Activated CD4-positive, alpha-beta T cell treated with anti-CD3 and anti-CD28 coated beads, Interleukin-10, Interleukin-2, amounts not matched to agents 100 ng/mL and 50 ng/mL, durations not matched to agents 16 hours and 8 hours (primary cell): Measurements from ENCODE around the gene GPR158.

ENCODE experiments used
- DNase-seq: peaks from one replicate; pipeline ENCODE4 v3.0.0-alpha.2; 2020

Gene GPR158

DNA sequence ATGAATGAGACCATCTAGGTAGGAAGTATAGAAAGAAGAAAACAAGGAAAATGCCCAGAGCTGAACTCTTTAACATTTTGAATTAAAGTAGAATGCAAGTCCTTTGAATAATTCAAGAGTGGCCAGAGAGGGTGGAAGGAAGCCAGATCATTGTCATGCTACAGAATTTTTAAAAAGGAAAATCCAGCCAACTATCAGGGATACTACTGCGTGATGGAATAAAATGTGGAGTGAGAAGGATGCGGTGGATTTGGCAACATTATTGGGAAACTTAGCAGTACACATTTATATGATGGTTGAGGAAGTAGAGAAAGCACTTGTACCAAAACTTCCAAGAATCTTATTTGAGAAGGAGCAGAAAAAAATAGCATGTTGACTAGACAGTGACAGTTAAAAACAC, 261.6 kb downstream of the GPR158 start:
- no peak for DNase-seq

DNA sequence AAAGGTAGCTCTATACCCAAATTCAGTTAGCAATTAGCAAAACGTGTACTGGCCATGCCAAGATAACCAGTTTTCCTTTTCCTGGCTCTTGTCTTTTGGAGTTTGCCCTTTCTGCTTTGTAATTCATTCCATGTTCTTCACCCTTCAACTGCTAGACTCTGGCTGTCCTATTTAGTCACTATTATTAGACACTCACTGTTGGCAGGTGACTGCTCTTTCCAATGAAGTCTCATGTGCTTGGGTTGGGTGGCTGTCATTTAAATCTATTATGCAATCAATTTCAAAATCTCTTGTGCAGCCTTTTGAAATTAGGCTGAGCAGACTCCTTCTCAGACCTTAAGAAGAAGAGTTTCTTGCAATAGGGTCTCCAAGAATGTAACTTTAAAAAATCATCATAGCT, 266.5 kb downstream of the GPR158 start:
- DNase-seq = no peak

DNA sequence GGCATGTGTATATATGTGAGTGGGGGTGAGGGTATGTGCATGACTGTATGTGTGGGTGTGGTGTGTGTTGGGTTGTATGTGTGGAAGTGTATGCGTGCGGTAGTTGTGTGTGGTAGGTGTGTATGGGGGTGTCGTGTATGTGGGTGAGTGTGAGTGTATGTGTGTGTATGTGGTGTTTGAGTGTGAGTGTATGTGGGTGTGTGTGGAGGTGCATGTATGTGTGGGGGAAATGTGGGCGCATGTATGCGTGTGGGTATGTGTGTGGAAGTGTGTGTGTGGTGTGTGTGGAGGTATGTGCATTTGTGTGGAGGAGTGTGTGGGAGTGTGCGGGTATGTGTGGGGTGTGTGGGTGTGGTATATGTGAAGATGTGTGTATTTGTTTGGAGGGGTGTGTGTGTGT, 269.5 kb downstream of the GPR158 start:
- no peak for DNase-seq

DNA sequence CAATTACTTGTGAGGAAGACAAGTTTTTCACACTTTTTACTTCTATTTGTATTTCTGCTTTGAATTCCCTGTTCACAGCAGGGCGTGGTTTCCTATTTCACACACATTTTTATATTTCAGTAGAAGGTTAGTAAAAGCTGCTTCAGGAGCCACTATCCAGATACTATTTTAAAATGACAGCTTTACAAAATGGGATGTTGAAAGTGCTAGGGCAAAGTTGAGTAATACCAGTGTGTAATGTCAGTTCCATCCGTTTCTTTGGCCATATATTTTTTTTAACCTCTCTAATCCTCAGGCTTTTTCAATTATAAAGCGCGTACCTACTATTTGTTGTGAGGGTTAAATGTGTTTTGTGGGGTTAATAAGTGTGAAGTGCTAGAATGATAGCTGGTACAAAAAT, 276.6 kb downstream of the GPR158 start:
- no peak for DNase-seq

DNA sequence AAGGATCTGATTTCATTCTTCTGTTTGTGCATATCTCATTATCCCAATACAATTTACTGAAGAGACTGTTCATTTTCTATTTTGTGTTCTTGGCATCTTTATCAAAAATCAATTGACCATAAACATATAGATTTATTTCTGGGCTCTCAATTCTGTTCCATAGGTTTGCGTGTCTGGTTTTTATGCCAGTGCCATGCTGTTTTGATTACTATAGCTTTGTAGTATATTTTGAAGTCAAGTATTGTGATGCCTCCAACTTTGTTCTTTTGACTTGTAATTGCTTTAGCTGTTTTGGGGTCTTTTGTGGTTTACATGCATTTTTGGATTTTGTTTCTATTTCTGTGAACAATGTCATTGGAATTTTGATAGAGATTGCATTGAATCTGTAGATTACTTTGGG, 278.8 kb downstream of the GPR158 start:
- no peak for DNase-seq

- DNase-seq = no peak
Measured at GRCh38 chr10:25455980-25456567, 281.3 kb downstream of the GPR158 start.

- DNase-seq = no peak
Measured at GRCh38 chr10:25457552-25457951, 282.8 kb downstream of the GPR158 start.

DNA sequence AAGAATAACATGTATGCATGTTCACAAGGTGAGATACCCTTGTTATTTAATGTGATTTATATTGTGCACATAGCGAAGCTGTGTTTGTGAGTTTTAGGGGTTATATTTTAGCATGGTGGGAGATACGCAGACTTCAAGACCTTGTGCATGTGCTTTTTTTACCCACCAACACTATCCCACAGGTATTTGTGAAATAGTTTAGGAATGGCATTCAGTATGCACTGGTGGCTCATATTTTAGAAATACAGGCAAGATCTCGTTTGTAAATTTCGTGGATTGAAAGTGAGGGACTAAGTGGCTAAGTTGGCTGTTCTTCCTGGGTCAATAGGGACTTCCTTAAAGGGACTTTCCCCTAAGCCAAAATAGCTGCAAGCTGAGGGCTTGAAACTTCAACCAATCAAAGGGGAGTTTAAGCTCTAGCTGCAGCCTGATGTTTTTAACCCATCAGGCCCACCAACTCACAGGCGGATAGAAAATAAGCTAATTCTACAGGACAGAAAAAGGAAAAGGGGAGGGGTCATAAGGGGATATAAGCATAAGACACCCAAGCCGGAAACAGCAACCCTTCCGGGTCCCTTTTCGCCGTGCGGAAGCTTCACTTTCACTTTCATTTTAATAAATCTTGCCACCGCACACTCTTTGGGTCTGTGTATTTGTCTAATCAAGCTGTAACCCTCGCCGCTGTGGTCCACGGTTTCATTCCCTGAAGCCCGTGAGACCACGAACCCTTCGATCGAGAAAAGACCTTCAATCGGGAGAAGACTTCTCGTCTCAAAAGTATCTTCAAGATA, 291.0 kb downstream of the GPR158 start:
- DNase-seq = no peak

DNA sequence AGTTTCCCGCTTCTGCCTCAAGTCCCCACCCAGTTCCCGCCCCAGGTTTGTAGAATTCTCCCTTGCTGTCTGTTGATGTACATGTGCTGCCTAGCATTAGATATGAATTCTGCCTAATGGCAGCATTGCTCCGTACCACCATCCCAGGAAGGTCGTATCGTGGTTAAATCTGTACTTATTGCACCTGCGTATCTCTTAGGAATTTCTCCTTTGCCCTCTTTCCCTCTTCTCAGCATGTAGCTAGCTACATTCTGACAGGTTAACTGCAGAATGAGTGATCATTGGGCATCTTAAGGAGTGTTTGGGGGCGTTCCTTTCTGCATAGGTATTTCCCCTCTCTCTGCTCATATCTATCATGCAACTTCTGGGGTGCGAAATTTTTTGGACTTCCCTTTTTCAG, 293.1 kb downstream of the GPR158 start:
- DNase-seq = no peak

- no peak for DNase-seq
Measured at GRCh38 chr10:25481467-25481866, 306.7 kb downstream of the GPR158 start.

- no peak for DNase-seq
Measured at GRCh38 chr10:25483999-25484398, 309.2 kb downstream of the GPR158 start.

DNA sequence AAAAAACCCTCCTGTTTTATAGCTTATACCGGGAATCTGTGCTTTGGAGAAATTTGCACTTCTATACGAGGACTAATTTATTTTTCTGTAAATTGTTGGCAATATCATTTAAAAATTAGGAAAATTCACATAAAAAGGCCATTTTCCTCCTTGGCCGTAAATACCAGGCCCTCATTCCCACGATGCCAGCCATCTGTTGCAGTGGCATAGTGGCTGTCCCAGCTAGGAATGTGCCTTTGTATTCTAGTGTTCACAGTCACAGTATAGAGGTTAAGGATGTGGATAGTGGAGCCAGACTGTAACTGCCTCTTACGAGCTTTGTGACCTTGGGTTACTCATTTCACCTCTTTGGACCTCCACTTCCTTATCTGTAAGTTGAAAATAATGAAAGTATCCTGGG, 312.5 kb downstream of the GPR158 start:
- no peak for DNase-seq

GRCh38 chr10:25492040-25492439, 317.2 kb downstream of the GPR158 start:
- no peak for DNase-seq

- no peak for DNase-seq
Measured at GRCh38 chr10:25492680-25493079, 317.9 kb downstream of the GPR158 start.

DNA sequence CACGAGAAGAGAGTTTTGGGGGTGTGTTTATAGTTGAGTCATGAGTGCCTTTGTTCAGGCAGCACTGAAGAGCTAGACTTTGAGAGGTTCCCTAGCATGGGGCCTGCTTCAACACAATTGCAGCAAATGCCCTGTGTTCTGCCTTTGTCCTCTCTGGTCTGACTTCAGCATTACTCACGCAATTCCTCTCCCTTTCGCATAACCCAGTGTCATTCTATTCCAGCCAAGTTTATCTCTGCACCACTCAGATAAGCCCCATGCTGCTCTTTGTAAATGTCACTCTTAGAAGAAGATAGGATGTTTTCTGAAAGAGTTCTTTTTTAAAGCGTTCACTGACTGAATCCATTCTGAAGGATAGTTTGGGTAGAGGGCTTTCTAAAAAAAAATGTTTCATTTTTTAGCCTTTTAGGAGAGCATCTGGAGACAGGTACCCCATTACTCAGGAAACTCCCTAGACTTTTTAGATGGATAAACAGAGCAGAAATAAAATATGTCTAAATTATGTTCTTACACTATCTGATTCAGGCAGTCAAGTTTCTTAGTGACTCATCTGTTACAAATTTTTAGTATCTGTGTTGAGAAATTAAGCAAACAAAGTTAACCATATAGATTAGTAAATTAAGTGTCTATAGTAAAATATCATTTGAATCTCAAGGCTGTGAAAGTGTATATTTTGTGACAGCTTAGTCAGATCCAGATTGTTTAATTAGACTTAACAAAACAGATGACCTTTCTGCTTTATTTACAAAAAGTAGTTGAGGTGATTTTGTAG, 318.5 kb downstream of the GPR158 start:
- no peak for DNase-seq

GRCh38 chr10:25497246-25497645, 322.4 kb downstream of the GPR158 start:
- no peak for DNase-seq

GRCh38 chr10:25498645-25499044, 323.8 kb downstream of the GPR158 start:
- DNase-seq = no peak

GRCh38 chr10:25501912-25502311, 327.1 kb downstream of the GPR158 start:
- no peak for DNase-seq

- DNase-seq = no peak
Measured at GRCh38 chr10:25502453-25502852, 327.7 kb downstream of the GPR158 start.

GRCh38 chr10:25504306-25504705, 329.5 kb downstream of the GPR158 start:
- no peak for DNase-seq

GRCh38 chr10:25504838-25505237, 330.0 kb downstream of the GPR158 start:
- DNase-seq = no peak

DNA sequence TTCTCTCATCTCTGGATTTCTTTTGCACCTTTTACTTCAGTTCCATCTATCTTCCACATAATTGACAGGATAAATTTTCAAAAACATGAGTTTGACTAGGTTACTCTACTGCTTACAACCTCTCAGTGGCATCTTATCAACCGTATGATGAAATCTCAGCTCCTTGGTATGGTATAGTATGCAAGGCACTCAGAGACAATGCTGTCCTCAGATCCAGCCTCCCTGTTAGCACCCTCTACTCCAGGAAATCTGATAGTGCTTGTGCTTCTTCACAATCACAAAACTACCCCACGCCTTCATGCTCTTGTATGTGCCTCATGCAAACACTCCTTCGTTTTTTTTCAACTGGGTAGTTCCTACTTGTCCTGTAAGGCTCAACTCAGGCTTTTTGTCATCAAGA, 330.7 kb downstream of the GPR158 start:
- DNase-seq = no peak

- no peak for DNase-seq
Measured at GRCh38 chr10:25506821-25507335, 332.1 kb downstream of the GPR158 start.
